ENCODE results near the gene TRIP12. TPM values are rescaled to one million over a fixed set of nuclear protein-coding genes. Genes with fewer than 3 reads are reported as not detected.

Gene TRIP12
- total RNA-seq, 2 donors from 2014 or later = 77.6 to 170 TPM

- TF ChIP-seq CTCF (IDR thresholded peaks at IDR 0.05) (no peak), POLR2A (IDR thresholded peaks at IDR 0.05) (no peak)
- Histone ChIP-seq H3K27ac (no peak overlapping the region), H3K4me3 (no peak overlapping the region), H3K9me3 (no peaks in the 10 kb centered on the region), H3K4me1 (peaks cover 7% of the 10 kb centered on the region), H3K27me3 (no peaks in the 10 kb centered on the region), H3K36me3 (replicated peaks in 1 of 2; ENCODE audit: insufficient read depth in 1 of 2, low read depth in 2 of 2) (no peaks in the 10 kb centered on the region)
- intact Hi-C loops (cut with DNase I) = no loop called here
- ATAC-seq (no peak), DNase-seq (no peak)
- 81 to 84% methylated on average over 3 of the region's 3 CpGs for WGBS, 2 donors
Observed at GRCh38 chr2:229900012-229900411, 21.8 kb downstream of the TRIP12 start.

- H3K9me3 ChIP-seq = no peaks in the 10 kb centered on the region
- peaks cover 7% of the 10 kb centered on the region for H3K4me1 ChIP-seq
- WGBS, 2 donors = 97 to 99% methylated on average over 3 of the region's 3 CpGs
- no peaks in the 10 kb centered on the region for H3K27me3 ChIP-seq
- TF ChIP-seq CTCF (IDR thresholded peaks at IDR 0.05) (no peak), POLR2A (IDR thresholded peaks at IDR 0.05) (no peak)
- H3K4me3 ChIP-seq = no peak overlapping the region
- H3K27ac ChIP-seq = no peak overlapping the region
- DNase-seq = no peak
- ATAC-seq = no peak
- no peaks in the 10 kb centered on the region for H3K36me3 ChIP-seq (replicated peaks in 1 of 2; ENCODE audit: insufficient read depth in 1 of 2, low read depth in 2 of 2)
- intact Hi-C loops (cut with DNase I) = no loop called here
Observed at GRCh38 chr2:229899604-229900003, 22.2 kb downstream of the TRIP12 start.

- H3K4me1 ChIP-seq = peaks cover 4% of the 10 kb centered on the region
Observed at GRCh38 chr2:229896857-229897256, 25.0 kb downstream of the TRIP12 start.

GRCh38 chr2:229889023-229889422 lies 32.8 kb downstream of the TRIP12 start:
- no peak for DNase-seq
- TF ChIP-seq CTCF (IDR thresholded peaks at IDR 0.05) (no peak), POLR2A (IDR thresholded peaks at IDR 0.05) (no peak)
- Histone ChIP-seq H3K27me3 (no peaks in the 10 kb centered on the region), H3K36me3 (replicated peaks in 1 of 2; ENCODE audit: insufficient read depth in 1 of 2, low read depth in 2 of 2) (no peaks in the 10 kb centered on the region), H3K27ac (no peak overlapping the region), H3K4me1 (peaks cover 11% of the 10 kb centered on the region), H3K9me3 (no peaks in the 10 kb centered on the region), H3K4me3 (no peak overlapping the region)
- 53 to 61% methylated on average over 2 of the region's 2 CpGs for WGBS, 2 donors
- intact Hi-C loops (cut with DNase I) = no loop called here
- no peak for ATAC-seq

More at GRCh38 chr2:229896857-229897256, 25.0 kb downstream of the TRIP12 start:
- H3K27me3 ChIP-seq = no peaks in the 10 kb centered on the region
- no peaks in the 10 kb centered on the region for H3K9me3 ChIP-seq
- no peak for ATAC-seq
- intact Hi-C loops (cut with DNase I) = no loop called here
- DNase-seq = no peak
- H3K4me3 ChIP-seq = no peak overlapping the region
- TF ChIP-seq CTCF (IDR thresholded peaks at IDR 0.05) (no peak), POLR2A (IDR thresholded peaks at IDR 0.05) (no peak)
- 62 to 100% methylated on average over 1 of the region's 1 CpG for WGBS, 2 donors
- H3K27ac ChIP-seq = no peak overlapping the region
- no peaks in the 10 kb centered on the region for H3K36me3 ChIP-seq (replicated peaks in 1 of 2; ENCODE audit: insufficient read depth in 1 of 2, low read depth in 2 of 2)

- H3K4me1 ChIP-seq = peaks cover 11% of the 10 kb centered on the region
- H3K9me3 ChIP-seq = no peaks in the 10 kb centered on the region
- no peak overlapping the region for H3K27ac ChIP-seq
- 100% methylated on average over 1 of the region's 1 CpG for WGBS, 2 donors
- no peaks in the 10 kb centered on the region for H3K36me3 ChIP-seq (replicated peaks in 1 of 2; ENCODE audit: insufficient read depth in 1 of 2, low read depth in 2 of 2)
- intact Hi-C loops (cut with DNase I) = no loop called here
- ATAC-seq (no peak), DNase-seq (no peak)
- no peak overlapping the region for H3K4me3 ChIP-seq
- no peaks in the 10 kb centered on the region for H3K27me3 ChIP-seq
- TF ChIP-seq CTCF (IDR thresholded peaks at IDR 0.05) = no peak
- no peak for TF ChIP-seq POLR2A (IDR thresholded peaks at IDR 0.05)
Observed at GRCh38 chr2:229888031-229888430, 33.8 kb downstream of the TRIP12 start.
